Sciatic nerve (tissue), 2 donors: ENCODE results near the gene TELO2. TPM values are rescaled to one million over a fixed set of nuclear protein-coding genes. Genes with fewer than 3 reads are reported as not detected.
A peak's percentile ranks its signal among the peaks of the same experiment; 100 is the strongest.

Experiments used
- ATAC-seq: fragments of 200-7000 bp; cut with Tn5 transposase; one replicate; pipeline ENCODE4 v1.9.1; 2020; ENCODE audit warnings: mild to moderate bottlenecking, moderate library complexity
- DNase-seq: peaks from one replicate; pipeline ENCODE4 v3.0.0-alpha.2; 2020; ENCODE audit warnings: low spot score
- intact Hi-C: fragments of 100-400 bp; cut with DNase I; formaldehyde crosslinking; loops from one replicate; pipeline ENCODE4 v1.14.2; 2022
- total RNA-seq: library from RNA; stranded (reverse); fragmentation: NEBNext Ultra II Directional; extraction: Animal tissue kit (Norgen Biotek cat#: 25700); gene quantifications from one replicate; pipeline ENCODE4 v1.2.1, GENCODE V29; 2021
- donor health status: DM: no; HTN: no; CAD: no.
- donor health status: DM: no; HTN: no; CAD: no.

The TELO2 gene
- total RNA-seq, 1 donor from 2014 or later: 27.9 TPM

DNA sequence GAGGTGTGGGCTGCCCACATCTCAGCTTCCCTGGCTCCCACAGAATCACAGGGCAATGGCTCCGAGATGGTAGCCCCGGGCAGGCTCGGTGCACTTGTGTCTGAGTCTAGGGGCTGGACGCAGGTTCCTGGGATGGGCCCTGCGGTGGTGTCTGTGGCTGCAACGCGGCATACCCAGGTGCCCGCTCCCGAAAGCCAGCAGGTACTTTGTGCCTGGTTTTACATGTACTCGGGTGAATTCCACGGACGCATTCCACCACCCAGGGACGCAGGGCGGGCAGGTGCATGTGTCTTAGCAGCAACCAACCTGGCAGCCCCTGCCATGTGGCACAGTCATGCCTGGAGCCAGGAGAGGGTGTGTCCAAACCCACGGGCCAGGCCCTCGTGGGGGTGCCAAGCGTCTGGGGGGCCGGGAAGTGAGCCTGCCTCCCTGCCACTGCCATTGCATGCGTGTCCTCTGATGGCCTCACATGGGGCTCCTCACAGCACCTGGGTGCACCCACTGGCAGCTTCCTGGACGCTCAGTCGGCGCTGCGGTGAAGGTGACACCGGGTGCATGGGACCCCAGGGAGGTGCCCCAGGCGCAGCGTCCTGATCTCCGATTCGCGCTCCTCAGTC, 35.9 kb downstream of the TELO2 start:
- intact Hi-C loops: no loop called here
- no peak for ATAC-seq
- DNase-seq: no peak

- no peak for DNase-seq
- intact Hi-C loops: no loop called here
- no peak for ATAC-seq
Observed at GRCh38 chr16:1530349-1530882, 37.3 kb downstream of the TELO2 start.

DNA sequence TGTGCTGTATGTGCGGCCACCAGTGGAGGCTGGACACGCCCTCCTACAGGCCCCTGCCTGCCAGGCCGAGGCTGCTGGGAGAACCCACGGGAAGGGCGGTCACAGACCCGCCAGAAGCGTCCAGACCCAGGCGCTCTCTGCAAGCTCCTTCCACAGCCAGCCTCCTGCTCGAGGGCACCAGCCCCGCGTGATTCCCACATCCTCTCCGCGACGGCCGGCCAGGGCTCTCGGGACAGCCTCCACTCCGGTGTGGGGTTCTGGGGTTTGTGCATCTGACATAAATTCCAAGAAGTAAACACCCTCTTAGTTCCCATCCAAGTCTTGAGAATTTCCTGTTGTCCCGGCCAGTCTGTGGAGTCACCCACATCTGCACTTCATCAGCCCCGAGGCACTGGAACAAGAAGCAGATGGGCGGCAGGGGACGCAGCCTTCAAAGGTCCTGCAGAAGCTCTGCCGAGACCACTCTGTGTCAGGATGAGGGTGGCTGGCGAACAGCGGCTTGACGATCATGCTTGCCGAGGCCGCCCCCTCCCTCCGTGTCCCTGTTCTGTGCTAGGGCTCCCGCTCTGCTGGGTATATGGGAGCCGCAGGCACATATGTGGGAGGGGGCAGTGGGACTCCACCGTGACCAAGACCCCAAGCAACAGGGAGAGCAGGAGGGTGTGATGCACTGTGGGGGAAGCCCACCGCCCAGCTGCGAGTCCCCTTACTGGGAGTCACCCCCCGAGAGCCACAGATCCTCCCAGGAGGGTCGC, 37.9 kb downstream of the TELO2 start:
- DNase-seq: no peak
- intact Hi-C loops: no loop called here
- peak; percentile 66 for ATAC-seq

GRCh38 chr16:1531638-1531910, 38.4 kb downstream of the TELO2 start:
- DNase-seq (no peak), ATAC-seq (no peak)
- intact Hi-C loops: no loop called here

DNA sequence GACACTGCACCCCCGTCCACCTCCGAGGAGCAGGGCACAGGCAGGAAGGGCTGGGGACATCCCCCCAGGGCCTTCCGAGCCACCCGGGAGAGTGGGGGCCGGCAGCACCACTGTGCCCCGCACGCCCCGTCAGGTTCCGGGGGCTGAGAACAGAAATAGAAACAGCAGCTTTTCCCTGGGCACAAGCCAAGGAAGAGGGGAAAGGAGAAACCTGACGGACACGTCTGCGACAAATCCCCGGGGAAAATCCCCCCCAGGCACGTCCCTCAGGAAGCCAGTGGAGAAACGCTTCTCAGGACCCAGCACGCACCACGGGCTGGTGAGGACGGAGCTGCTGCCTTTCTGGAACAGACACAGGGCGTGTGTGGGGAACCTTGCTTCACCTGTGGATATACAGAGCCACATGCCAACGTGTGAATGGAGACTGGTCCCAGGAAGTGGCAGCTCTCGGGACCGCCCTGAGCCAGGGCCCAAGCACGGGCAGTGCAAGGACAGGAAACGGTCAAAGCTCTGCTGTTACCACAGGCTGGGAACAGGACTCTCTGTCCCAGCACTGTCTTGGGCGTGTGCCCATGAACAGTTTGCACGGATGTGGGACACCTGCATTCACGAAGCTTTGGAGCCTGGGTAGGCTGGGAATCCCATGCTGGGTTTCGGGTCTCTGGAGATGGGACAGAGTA, 39.1 kb downstream of the TELO2 start:
- intact Hi-C loops: no loop called here
- DNase-seq (no peak), ATAC-seq (peak; percentile 64)

DNA sequence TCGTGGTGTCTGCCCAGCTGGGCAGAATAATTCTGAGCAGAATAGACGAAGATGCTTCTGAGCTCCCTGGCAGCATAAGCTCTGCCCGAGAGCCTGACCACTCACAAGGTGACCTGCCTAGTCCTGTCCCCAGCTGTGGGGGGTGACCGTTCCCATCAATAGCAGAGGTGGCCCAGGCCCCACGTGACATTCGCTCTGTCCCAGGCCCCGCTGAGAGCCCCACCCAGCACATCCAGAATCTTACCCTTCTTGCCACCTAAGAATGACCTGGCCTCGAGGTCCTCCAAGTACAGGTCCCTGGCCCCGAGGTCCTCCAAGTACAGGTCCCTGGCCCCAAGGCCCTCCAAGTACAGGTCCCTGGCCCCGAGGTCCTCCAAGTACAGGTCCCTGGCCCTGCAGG, 39.6 kb downstream of the TELO2 start:
- intact Hi-C loops: no loop called here
- DNase-seq: no peak
- ATAC-seq: no peak

DNA sequence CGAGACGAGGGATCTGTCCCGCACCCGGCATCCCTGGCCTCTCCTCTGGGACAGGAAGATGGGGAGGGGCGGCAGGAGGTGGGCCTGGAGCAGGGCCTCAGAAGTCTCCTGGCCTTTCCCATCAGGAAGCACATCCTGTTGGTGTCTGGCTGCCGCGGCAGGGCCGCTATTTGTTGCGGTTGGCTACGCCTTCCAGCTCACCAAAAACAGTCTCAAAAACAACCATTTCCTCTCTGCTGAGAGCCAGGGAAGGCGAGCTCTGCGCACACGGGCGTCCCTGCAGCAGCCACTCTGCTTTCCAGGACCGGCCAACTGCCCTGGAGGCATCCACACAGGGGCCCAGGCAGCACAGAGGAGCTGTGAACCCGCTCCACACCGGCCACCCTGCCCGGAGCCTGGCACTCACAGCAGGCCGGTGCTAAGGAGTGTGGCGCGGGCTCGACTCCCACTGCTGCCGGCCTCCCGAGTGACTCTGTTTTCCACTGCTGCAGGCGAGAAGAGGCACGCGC, 40.3 kb downstream of the TELO2 start, which contains the start of gene TMEM204:
TSS of gene TMEM204 (plus strand) at position 224 of the 509 bp plus-strand sequence. CDS start 610 bp downstream, outside the sequence.
- ATAC-seq (peak; percentile 71), DNase-seq (peak; percentile 76)
- intact Hi-C loops: no loop called here

GRCh38 chr16:1534021-1535020, 41.2 kb downstream of the TELO2 start:
- intact Hi-C loops: no loop called here
- ATAC-seq: peak; percentile 9
- no peak for DNase-seq

GRCh38 chr16:1535391-1536291, 42.5 kb downstream of the TELO2 start:
- ATAC-seq (no peak), DNase-seq (no peak)
- intact Hi-C loops: no loop called here

- ATAC-seq: no peak
- DNase-seq: no peak
- intact Hi-C loops: no loop called here
Observed at GRCh38 chr16:1536601-1537000, 43.4 kb downstream of the TELO2 start.

- intact Hi-C loops: no loop called here
- DNase-seq (no peak), ATAC-seq (no peak)
Observed at GRCh38 chr16:1537138-1537577, 44.0 kb downstream of the TELO2 start.

- intact Hi-C loops: no loop called here
- DNase-seq (no peak), ATAC-seq (no peak)
Observed at GRCh38 chr16:1537763-1538289, 44.7 kb downstream of the TELO2 start.

DNA sequence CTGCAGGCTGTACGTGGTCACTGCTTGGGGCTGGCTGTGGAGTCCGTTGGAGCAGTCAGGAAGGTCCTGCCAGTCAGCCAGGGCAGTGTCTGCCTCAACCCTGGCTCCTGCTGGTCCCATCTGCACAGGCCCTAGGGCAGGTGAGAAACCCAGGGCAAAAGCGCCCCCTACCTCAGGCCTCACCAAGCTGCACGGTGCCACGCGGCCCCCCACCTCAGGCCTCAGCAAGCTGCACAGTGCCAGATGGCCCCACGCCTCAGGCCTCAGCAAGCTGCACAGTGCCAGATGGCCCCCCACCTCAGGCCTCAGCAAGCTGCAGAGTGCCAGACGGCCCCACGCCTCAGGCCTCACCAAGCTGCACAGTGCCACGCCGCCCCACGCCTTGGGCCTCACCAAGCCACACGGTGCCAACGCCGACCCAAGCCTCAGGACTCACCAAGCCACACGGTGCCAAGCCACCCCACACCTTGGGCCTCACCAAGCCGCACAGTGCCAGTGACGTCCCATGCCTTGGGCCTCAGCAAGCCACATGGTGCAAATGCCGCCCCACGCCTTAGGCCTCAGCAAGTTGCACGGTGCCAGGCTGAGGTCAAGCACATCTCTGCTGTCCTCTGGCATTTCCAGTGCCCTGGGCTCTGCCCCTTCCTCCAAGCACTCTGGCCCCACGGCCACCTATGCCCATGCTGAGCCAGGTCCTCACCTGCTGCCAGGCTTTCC, 45.8 kb downstream of the TELO2 start:
- intact Hi-C loops: no loop called here
- ATAC-seq: no peak
- no peak for DNase-seq

DNA sequence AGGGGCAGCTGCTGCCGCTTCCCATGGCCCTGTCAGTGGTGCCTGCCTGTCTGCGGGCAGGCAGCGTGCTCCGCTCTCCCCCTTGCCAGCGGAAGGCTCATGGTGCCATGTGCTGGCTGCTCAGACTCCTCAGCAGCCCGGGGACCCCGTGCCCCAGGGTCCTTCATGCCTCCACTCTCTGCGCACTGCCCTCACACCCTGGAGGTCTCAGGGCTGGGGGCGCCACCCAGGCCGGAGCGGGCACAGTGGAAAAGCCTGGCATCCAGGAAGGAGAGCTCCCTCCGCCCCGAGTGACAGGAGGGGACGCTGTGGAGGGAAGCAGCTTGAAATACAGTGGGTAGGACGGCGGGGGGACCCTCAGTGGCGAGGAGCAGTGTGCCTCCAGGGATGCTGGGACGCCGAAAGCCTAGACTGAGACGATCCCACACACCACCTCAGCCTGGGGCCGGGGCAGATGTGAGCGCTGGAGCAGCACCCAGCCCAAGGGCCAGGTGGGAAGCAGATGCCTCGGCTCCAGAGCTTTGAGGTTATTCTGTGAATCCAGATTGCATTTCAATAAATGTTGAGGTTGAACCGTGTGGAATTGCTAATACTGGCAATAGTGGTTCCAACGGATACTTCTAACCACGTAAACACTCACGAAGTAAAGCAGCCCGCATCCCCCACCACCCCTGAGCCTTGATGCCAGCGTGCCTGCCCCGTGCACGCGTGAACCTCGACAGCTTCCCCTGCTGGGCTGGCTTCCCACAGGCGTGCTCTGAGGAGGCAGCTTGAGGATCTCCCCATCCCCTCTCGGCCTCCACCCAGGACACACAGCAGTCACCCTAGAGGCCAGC, 46.8 kb downstream of the TELO2 start:
- intact Hi-C loops: no loop called here
- DNase-seq (no peak), ATAC-seq (no peak)

DNA sequence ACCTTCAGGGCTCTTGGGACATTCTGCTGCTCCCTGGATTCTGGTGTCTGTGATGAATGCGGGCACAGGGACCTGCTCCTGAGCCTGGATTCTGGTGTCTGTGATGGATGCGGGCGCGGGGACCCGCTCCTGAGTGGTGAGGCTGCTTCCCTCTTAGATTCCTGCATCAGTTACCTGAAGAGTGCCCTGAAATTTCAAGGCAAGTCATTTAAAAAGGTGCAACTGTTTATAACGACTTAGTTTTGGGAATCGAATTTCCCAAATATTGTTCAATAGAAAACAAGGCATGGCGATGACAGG, 47.3 kb downstream of the TELO2 start:
- intact Hi-C loops: no loop called here
- ATAC-seq (no peak), DNase-seq (no peak)
